Mesendoderm (in vitro differentiated cells): ENCODE results near the gene IFNA17.
"Not testable (repeated sequence)": the region's sequence is repeated elsewhere in the genome, so short reads cannot be mapped to it uniquely, and the experiment has no call there.

Experiments
- DNase-seq: peaks from one replicate; pipeline ENCODE4 v3.0.0; 2013
- H2AK5ac ChIP-seq: 2 replicates; pipeline ENCODE4 v1.6.1; 2013; ENCODE audit warnings: low read length, inconsistent platforms
- H2BK120ac ChIP-seq: 2 replicates; pipeline ENCODE4 v1.6.1; 2013; ENCODE audit warnings: low read depth, mild to moderate bottlenecking, low read length, moderate library complexity, mixed read lengths
- H2BK15ac ChIP-seq: replicated peaks from 2 replicates; pipeline ENCODE4 v1.6.1; 2013; ENCODE audit warnings: low read depth, mild to moderate bottlenecking, moderate library complexity
- H2BK5ac ChIP-seq: 2 replicates; pipeline ENCODE4 v1.6.1; 2013; ENCODE audit warnings: low read length, inconsistent platforms
- H3K18ac ChIP-seq: 2 replicates; pipeline ENCODE4 v1.6.1; 2013; ENCODE audit warnings: mild to moderate bottlenecking, low read length, mixed read lengths
- H3K23ac ChIP-seq: one replicate; pipeline ENCODE4 v1.6.1; 2013; ENCODE audit warnings: low read length
- H3K27ac ChIP-seq: 2 replicates; pipeline ENCODE4 v1.5.1; 2013; ENCODE audit warnings: low read depth, mild to moderate bottlenecking, inconsistent platforms, low read length, moderate library complexity
- H3K27me3 ChIP-seq: 2 replicates; pipeline ENCODE4 v1.6.1; 2013; ENCODE audit warnings: low read length, control low read depth, mild to moderate bottlenecking, inconsistent platforms; ENCODE audit not compliant: insufficient read depth, poor library complexity
- H3K36me3 ChIP-seq: 2 replicates; pipeline ENCODE4 v1.6.1; 2013; ENCODE audit warnings: low read length, inconsistent platforms; ENCODE audit not compliant: control insufficient read depth, insufficient read depth
- H3K4ac ChIP-seq: one replicate; pipeline ENCODE4 v1.6.1; 2013; ENCODE audit warnings: low read depth, mild to moderate bottlenecking, low read length, moderate library complexity
- H3K4me1 ChIP-seq: 2 replicates; pipeline ENCODE4 v1.6.1; 2013; ENCODE audit warnings: low read depth, low read length, inconsistent platforms; ENCODE audit not compliant: control insufficient read depth
- H3K4me2 ChIP-seq: 2 replicates; pipeline ENCODE4 v1.6.1; 2013; ENCODE audit warnings: low read length
- H3K4me3 ChIP-seq: 2 replicates; pipeline ENCODE4 v1.5.1; 2013; ENCODE audit warnings: mild to moderate bottlenecking, low read length
- H3K56ac ChIP-seq: one replicate; pipeline ENCODE4 v1.6.1; 2013; ENCODE audit warnings: low read length
- H3K79me1 ChIP-seq: 2 replicates; pipeline ENCODE4 v1.6.1; 2013; ENCODE audit warnings: low read length, inconsistent platforms
- H3K79me2 ChIP-seq: 2 replicates; pipeline ENCODE4 v1.6.1; 2013; ENCODE audit warnings: mild to moderate bottlenecking, low read length; ENCODE audit not compliant: control insufficient read depth, insufficient read depth
- H3K9ac ChIP-seq: 2 replicates; pipeline ENCODE4 v1.6.1; 2013; ENCODE audit warnings: low read length, inconsistent platforms
- H4K5ac ChIP-seq: one replicate; pipeline ENCODE4 v1.6.1; 2013; ENCODE audit warnings: low read length
- H4K8ac ChIP-seq: one replicate; pipeline ENCODE4 v1.6.1; 2013; ENCODE audit warnings: low read depth, mild to moderate bottlenecking, control low read depth, low read length, moderate library complexity
- WGBS: extraction: QIAGEN DNeasy Blood & Tissue Kit; methylation state at CpG from one replicate; pipeline ENCODE4 v1.1.7; 2013; ENCODE audit warnings: low lambda C conversion rate, missing lambda C conversion rate; ENCODE audit not compliant: insufficient coverage; ENCODE audit errors: extremely low coverage; 5-methylcytosine and 5-hydroxymethylcytosine counted together

IFNA17 gene

GRCh38 chr9:21239911-21240310 is 11.9 kb upstream of the IFNA17 start, which contains the start of gene IFNA14:
IFNA14 (minus strand) TSS chr9:21240005; CDS start chr9:21239935, 70 bp downstream.
- Histone ChIP-seq H3K4me3 (no peak within 1 kb of the TSS), H3K79me2 (no peaks in the 10 kb centered on the region), H3K18ac (no peak within 1 kb of the TSS), H2BK120ac (no peak within 1 kb of the TSS), H2BK15ac (no peak within 1 kb of the TSS), H3K27ac (no peak within 1 kb of the TSS), H3K9ac (no peak within 1 kb of the TSS), H2AK5ac (no peak within 1 kb of the TSS), H4K8ac (no peak within 1 kb of the TSS), H3K36me3 (no peaks in the 10 kb centered on the region), H4K5ac (no peak within 1 kb of the TSS), H2BK5ac (no peak within 1 kb of the TSS), H3K79me1 (no peaks in the 10 kb centered on the region), H3K23ac (no peak within 1 kb of the TSS), H3K27me3 (no peaks in the 10 kb centered on the region), H3K56ac (no peak within 1 kb of the TSS), H3K4me2 (no peak within 1 kb of the TSS), H3K4ac (no peak within 1 kb of the TSS), H3K4me1 (no peaks in the 10 kb centered on the region)
- DNase-seq, result no peak
- WGBS, result no CpG with 5 or more reads among the region's 2 CpGs

GRCh38 chr9:21236360-21236714 is 8.3 kb upstream of the IFNA17 start:
- H3K27ac ChIP-seq, H3K18ac ChIP-seq, H2AK5ac ChIP-seq, H3K56ac ChIP-seq, DNase-seq, H4K5ac ChIP-seq, H2BK15ac ChIP-seq, H3K23ac ChIP-seq, H3K4ac ChIP-seq, H4K8ac ChIP-seq, H2BK120ac ChIP-seq, H3K4me2 ChIP-seq, H3K36me3 ChIP-seq, H3K79me1 ChIP-seq, H3K4me3 ChIP-seq, H3K4me1 ChIP-seq, H3K79me2 ChIP-seq, H3K27me3 ChIP-seq, H3K9ac ChIP-seq, H2BK5ac ChIP-seq: not testable (repeated sequence)
- no CpG with 5 or more reads among the region's 1 CpG for WGBS

GRCh38 chr9:21235468-21236359 is 7.7 kb upstream of the IFNA17 start:
- not testable (repeated sequence) for H3K36me3 ChIP-seq, H3K23ac ChIP-seq, H3K4me2 ChIP-seq, H3K9ac ChIP-seq, H2AK5ac ChIP-seq, H3K18ac ChIP-seq, H2BK5ac ChIP-seq, H3K4me3 ChIP-seq, H3K79me1 ChIP-seq, H3K79me2 ChIP-seq, H3K56ac ChIP-seq, H3K27ac ChIP-seq, H4K5ac ChIP-seq, H3K4ac ChIP-seq, H4K8ac ChIP-seq, H2BK15ac ChIP-seq, H3K27me3 ChIP-seq, H2BK120ac ChIP-seq, H3K4me1 ChIP-seq
- WGBS, result no CpG with 5 or more reads among the region's 8 CpGs
- DNase-seq, result peak; percentile 58

- H4K5ac ChIP-seq, result no peak overlapping the region
- no peak overlapping the region for H3K23ac ChIP-seq
- no peak overlapping the region for H3K56ac ChIP-seq
- no peaks in the 10 kb centered on the region for H3K4me1 ChIP-seq
- H2AK5ac ChIP-seq, result no peak overlapping the region
- no peaks in the 10 kb centered on the region for H3K79me2 ChIP-seq
- no CpG with 5 or more reads among the region's 4 CpGs for WGBS
- H3K27me3 ChIP-seq, result no peaks in the 10 kb centered on the region
- no peak overlapping the region for H3K4me3 ChIP-seq
- H4K8ac ChIP-seq, result no peak overlapping the region
- H2BK120ac ChIP-seq, result no peak overlapping the region
- DNase-seq, result no peak
- no peak overlapping the region for H3K27ac ChIP-seq
- no peak overlapping the region for H3K18ac ChIP-seq
- no peak overlapping the region for H3K4me2 ChIP-seq
- no peak overlapping the region for H3K4ac ChIP-seq
- H3K36me3 ChIP-seq, result no peaks in the 10 kb centered on the region
- no peaks in the 10 kb centered on the region for H3K79me1 ChIP-seq
- H3K9ac ChIP-seq, result no peak overlapping the region
- H2BK5ac ChIP-seq, result no peak overlapping the region
- no peak overlapping the region for H2BK15ac ChIP-seq
These were observed 6.2 kb upstream of the IFNA17 start for GRCh38 chr9:21234153-21234687.

- Histone ChIP-seq H2BK120ac (no peak overlapping the region), H3K9ac (no peak overlapping the region), H3K23ac (no peak overlapping the region), H4K8ac (no peak overlapping the region), H3K56ac (no peak overlapping the region), H3K79me1 (no peaks in the 10 kb centered on the region), H3K27ac (no peak overlapping the region), H3K27me3 (no peaks in the 10 kb centered on the region), H3K4me3 (no peak overlapping the region), H2AK5ac (no peak overlapping the region), H3K4me2 (no peak overlapping the region), H3K4me1 (no peaks in the 10 kb centered on the region), H3K4ac (no peak overlapping the region), H2BK5ac (no peak overlapping the region), H2BK15ac (no peak overlapping the region), H4K5ac (no peak overlapping the region), H3K79me2 (no peaks in the 10 kb centered on the region), H3K18ac (no peak overlapping the region), H3K36me3 (no peaks in the 10 kb centered on the region)
- no CpG with 5 or more reads among the region's 2 CpGs for WGBS
- no peak for DNase-seq
These were observed 5.2 kb upstream of the IFNA17 start for GRCh38 chr9:21233258-21233657.
